GM15510 (cell line): ENCODE measurements around the gene RGS3.

ENCODE experiments used
- POLR2A ChIP-seq: IDR thresholded peaks from 3 replicates; pipeline ENCODE4 v1.6.1; 2011; ENCODE audit warnings: borderline replicate concordance; ENCODE audit not compliant: insufficient read length; ENCODE audit errors: extremely low read depth

Gene RGS3

GRCh38 chr9:113526231-113526746 is 62.8 kb downstream of the RGS3 start:
- TF ChIP-seq POLR2A = no peak

- no peak for TF ChIP-seq POLR2A
These were observed 63.3 kb downstream of the RGS3 start for GRCh38 chr9:113526841-113527240.

GRCh38 chr9:113528088-113528487 is 64.6 kb downstream of the RGS3 start:
- TF ChIP-seq POLR2A = no peak

- TF ChIP-seq POLR2A = no peak
These were observed 65.3 kb downstream of the RGS3 start for GRCh38 chr9:113528811-113529210.

GRCh38 chr9:113529336-113530009 is 65.9 kb downstream of the RGS3 start:
- TF ChIP-seq POLR2A = no peak

GRCh38 chr9:113530022-113530635 is 66.6 kb downstream of the RGS3 start:
- TF ChIP-seq POLR2A = no peak

GRCh38 chr9:113530942-113531341 is 67.4 kb downstream of the RGS3 start:
- TF ChIP-seq POLR2A = no peak

GRCh38 chr9:113531919-113532808 is 68.6 kb downstream of the RGS3 start:
- TF ChIP-seq POLR2A = no peak

- no peak for TF ChIP-seq POLR2A
These were observed 69.3 kb downstream of the RGS3 start for GRCh38 chr9:113532809-113533190.

- TF ChIP-seq POLR2A = no peak
These were observed 70.1 kb downstream of the RGS3 start for GRCh38 chr9:113533335-113534225.

GRCh38 chr9:113535756-113536155 is 72.2 kb downstream of the RGS3 start:
- no peak for TF ChIP-seq POLR2A

- no peak for TF ChIP-seq POLR2A
These were observed 72.6 kb downstream of the RGS3 start for GRCh38 chr9:113536166-113536482.

- no peak for TF ChIP-seq POLR2A
These were observed 73.1 kb downstream of the RGS3 start for GRCh38 chr9:113536483-113537228.
